ENCODE measurements around the gene DLGAP1. TPM values are rescaled to one million over a fixed set of nuclear protein-coding genes. Genes with fewer than 3 reads are reported as not detected.

The DLGAP1 gene
- total RNA-seq, 1 experiment from 2014 or later, result 17.3 TPM

DNA sequence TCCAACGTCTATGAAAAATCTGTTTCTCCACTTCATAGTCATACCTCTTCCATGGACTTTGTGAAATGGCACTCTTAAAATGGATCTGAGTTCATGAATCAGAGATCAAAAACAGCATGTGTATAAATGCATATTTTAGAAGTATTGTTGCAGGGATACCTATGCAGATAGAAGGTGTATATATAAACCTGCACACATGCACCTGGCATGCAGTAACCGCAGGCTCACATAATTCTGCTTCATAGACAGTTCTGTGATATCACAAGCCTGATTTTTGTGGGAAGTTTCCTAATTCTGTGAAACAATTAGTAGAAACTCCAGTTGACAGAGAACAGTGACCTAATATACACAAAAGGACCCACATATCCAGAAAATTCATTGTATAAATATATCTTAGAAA lies 583.4 kb downstream of the DLGAP1 start:
- in situ Hi-C loops (cut with HindIII; ENCODE audit: low sequenced_read_pairs), result loop anchor here (25.0 kb wide), 1 partner anchor 184 kb away; no protein-coding TSS in a partner anchor
- DNase-seq (ENCODE audit: low spot score), result peak; percentile 61

DNA sequence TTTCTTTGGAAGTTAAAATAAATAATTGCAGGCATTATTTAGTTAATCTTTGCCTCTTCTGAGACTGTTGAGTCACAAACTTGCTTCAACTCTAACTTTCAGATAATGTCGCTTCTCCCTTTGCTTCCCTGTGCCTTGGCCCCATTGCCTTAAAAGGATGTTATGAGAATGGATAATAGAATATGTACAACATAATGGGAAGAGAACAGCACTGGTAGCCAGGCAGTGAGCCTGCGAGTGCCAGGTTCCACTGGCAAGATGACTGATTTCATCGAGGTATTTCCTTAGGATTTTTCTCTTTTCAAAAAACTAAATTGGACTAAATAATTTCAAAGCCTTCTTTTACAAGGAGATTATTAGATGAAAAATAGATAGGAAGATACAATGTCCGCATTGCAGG lies 584.2 kb downstream of the DLGAP1 start:
- in situ Hi-C loops (cut with HindIII; ENCODE audit: low sequenced_read_pairs), result loop anchor here (25.0 kb wide), 1 partner anchor 184 kb away; no protein-coding TSS in a partner anchor
- DNase-seq (ENCODE audit: low spot score), result peak; percentile 81

- peak; percentile 88 for DNase-seq (ENCODE audit: low spot score)
- in situ Hi-C loops (cut with HindIII; ENCODE audit: low sequenced_read_pairs), result loop anchor here (25.0 kb wide), 1 partner anchor 183 kb away; no protein-coding TSS in a partner anchor
These were observed 585.3 kb downstream of the DLGAP1 start for GRCh38 chr18:3869848-3870247.

GRCh38 chr18:3867864-3868311 lies 587.2 kb downstream of the DLGAP1 start:
- DNase-seq (ENCODE audit: low spot score), result peak; percentile 73
- in situ Hi-C loops (cut with HindIII; ENCODE audit: low sequenced_read_pairs), result loop anchor here (25.0 kb wide), 1 partner anchor 181 kb away; no protein-coding TSS in a partner anchor

- in situ Hi-C loops (cut with HindIII; ENCODE audit: low sequenced_read_pairs), result loop anchor here (25.0 kb wide), 1 partner anchor 180 kb away; no protein-coding TSS in a partner anchor
- no peak for DNase-seq (ENCODE audit: low spot score)
These were observed 587.9 kb downstream of the DLGAP1 start for GRCh38 chr18:3867236-3867635.

DNA sequence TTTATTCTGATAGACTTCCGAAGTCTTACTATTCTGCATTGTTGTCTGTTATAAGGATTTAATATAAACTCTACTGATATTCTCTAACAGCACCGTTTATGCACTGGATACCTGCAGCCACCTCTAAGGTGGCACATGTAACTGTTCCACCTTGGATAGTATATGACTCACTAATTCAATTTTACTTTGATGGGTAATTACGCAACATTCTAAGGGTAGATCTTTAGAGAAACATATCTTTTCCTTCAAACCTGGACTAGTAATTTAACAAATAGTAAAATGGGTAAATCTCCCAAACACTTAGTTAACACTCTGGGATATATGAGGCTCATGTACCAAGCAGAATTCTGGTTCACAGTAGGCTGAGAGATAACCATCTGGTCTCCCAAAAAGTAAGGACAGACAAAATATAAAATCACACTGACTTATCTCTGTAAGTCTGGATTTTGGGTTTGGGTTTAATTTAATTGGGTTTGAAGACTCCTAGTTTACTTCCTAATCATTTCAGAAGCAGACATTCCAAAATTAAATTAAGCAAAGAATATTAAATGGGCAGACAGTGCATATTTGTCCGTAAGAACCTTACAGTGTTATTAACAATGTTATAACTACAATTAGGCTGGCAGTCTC lies 590.3 kb downstream of the DLGAP1 start:
- in situ Hi-C loops (cut with HindIII; ENCODE audit: low sequenced_read_pairs), result loop anchor here (25.0 kb wide), 1 partner anchor 177 kb away; no protein-coding TSS in a partner anchor
- peak; percentile 57 for DNase-seq (ENCODE audit: low spot score)

DNA sequence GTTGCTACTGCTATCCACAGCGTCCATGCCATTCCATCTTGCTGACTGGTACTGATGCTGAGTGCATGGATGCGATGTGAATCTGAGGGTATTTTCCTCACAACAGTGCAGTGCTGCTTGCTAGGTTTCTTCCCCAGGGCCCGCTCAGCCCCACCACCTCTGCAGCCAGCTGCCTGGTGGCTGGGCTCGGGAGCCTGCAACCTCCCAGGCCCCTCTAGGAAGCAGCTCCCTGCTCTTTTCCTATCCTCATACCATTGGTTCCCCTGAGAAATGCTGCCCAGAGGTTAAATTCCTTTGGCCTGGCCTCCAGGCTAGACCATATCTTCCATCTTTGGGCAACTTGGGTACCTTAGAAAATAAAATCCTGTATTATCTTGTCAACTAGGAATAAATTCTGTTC lies 591.5 kb downstream of the DLGAP1 start:
- DNase-seq (ENCODE audit: low spot score), result no peak
- in situ Hi-C loops (cut with HindIII; ENCODE audit: low sequenced_read_pairs), result loop anchor here (25.0 kb wide), 1 partner anchor 176 kb away; no protein-coding TSS in a partner anchor

GRCh38 chr18:3863006-3863405 lies 592.1 kb downstream of the DLGAP1 start:
- DNase-seq (ENCODE audit: low spot score), result no peak
- in situ Hi-C loops (cut with HindIII; ENCODE audit: low sequenced_read_pairs), result loop anchor here (25.0 kb wide), 1 partner anchor 176 kb away; no protein-coding TSS in a partner anchor

GRCh38 chr18:3861495-3861894 lies 593.6 kb downstream of the DLGAP1 start:
- DNase-seq (ENCODE audit: low spot score), result no peak
- in situ Hi-C loops (cut with HindIII; ENCODE audit: low sequenced_read_pairs), result loop anchor here (25.0 kb wide), 1 partner anchor 174 kb away; no protein-coding TSS in a partner anchor

DNA sequence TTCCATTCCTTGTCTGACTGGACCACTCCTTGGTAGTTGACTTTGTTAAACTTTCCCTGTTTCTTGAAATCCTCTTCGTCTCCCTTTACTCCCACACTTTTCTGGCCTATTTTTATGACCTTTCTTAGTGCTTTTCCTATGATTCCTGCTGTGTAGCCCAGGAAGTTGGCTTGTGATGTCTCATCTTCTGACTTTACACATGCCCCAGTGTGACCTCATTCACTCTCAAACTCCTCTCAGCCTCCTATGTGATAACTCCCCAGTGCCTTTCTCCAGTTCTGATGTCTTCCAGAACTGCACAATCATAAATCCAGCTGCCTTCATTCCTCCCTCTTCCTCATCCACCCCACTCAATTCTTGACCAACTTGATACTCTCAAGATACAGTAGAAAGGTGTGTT lies 597.6 kb downstream of the DLGAP1 start:
- in situ Hi-C loops (cut with HindIII; ENCODE audit: low sequenced_read_pairs), result loop anchor here (25.0 kb wide), 1 partner anchor 170 kb away; no protein-coding TSS in a partner anchor
- no peak for DNase-seq (ENCODE audit: low spot score)

- in situ Hi-C loops (cut with HindIII; ENCODE audit: low sequenced_read_pairs), result loop anchor here (25.0 kb wide), 1 partner anchor 169 kb away; no protein-coding TSS in a partner anchor
- no peak for DNase-seq (ENCODE audit: low spot score)
These were observed 599.1 kb downstream of the DLGAP1 start for GRCh38 chr18:3855966-3856365.

- no peak for DNase-seq (ENCODE audit: low spot score)
- in situ Hi-C loops (cut with HindIII; ENCODE audit: low sequenced_read_pairs), result loop anchor here (25.0 kb wide), 1 partner anchor 165 kb away; no protein-coding TSS in a partner anchor
These were observed 602.8 kb downstream of the DLGAP1 start for GRCh38 chr18:3852321-3852720.

GRCh38 chr18:3851159-3851558 lies 603.9 kb downstream of the DLGAP1 start:
- in situ Hi-C loops (cut with HindIII; ENCODE audit: low sequenced_read_pairs), result loop anchor here (25.0 kb wide), 1 partner anchor 164 kb away; no protein-coding TSS in a partner anchor
- DNase-seq (ENCODE audit: low spot score), result no peak

- in situ Hi-C loops (cut with HindIII; ENCODE audit: low sequenced_read_pairs), result no loop called here
- no peak for DNase-seq (ENCODE audit: low spot score)
These were observed 606.8 kb downstream of the DLGAP1 start for GRCh38 chr18:3848316-3848715.

DNA sequence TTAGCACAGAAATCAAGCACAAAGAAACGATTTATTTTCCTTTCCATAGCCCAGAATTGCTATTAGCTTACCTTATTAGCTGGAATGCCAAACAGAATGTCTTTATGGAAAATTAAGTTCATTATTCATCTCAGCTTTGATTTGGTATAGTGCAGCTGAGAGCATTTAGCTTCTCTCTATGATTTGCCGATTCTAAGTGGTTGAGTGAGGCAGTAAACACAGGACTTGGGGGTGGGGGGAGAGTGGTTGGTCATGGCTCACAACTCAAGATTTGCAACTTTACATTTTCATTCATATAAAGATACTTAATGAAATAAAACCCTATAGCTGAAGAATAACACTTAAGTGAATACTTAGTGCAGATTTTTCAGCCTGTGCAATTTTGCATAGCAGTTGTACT lies 609.9 kb downstream of the DLGAP1 start:
- in situ Hi-C loops (cut with HindIII; ENCODE audit: low sequenced_read_pairs), result no loop called here
- DNase-seq (ENCODE audit: low spot score), result peak; percentile 71

GRCh38 chr18:3842844-3843243 lies 612.3 kb downstream of the DLGAP1 start:
- in situ Hi-C loops (cut with HindIII; ENCODE audit: low sequenced_read_pairs), result no loop called here
- peak; percentile 92 for DNase-seq (ENCODE audit: low spot score)

DNA sequence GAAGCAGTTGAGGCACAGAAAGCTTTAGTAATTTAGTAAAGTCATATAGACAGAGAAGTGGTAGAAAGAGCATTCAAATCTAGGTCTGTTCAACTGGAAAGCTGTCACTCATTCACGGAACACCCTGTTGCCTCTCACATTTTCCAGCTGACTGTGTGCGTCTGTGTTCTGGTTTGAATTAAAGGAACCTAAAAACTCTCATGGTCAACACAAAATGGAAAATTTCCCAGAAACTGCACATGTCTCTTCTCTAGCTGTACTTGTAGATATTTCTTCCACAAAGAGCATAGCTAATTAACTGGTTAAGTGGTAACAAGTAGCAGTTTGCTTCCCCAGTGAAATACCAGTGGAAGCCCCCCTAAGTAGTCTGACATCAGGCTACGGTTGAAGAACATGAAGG lies 614.3 kb downstream of the DLGAP1 start:
- in situ Hi-C loops (cut with HindIII; ENCODE audit: low sequenced_read_pairs), result no loop called here
- peak; percentile 49 for DNase-seq (ENCODE audit: low spot score)

- in situ Hi-C loops (cut with HindIII; ENCODE audit: low sequenced_read_pairs), result no loop called here
- peak; percentile 83 for DNase-seq (ENCODE audit: low spot score)
These were observed 615.5 kb downstream of the DLGAP1 start for GRCh38 chr18:3839581-3839981.

GRCh38 chr18:3836483-3837335 lies 618.4 kb downstream of the DLGAP1 start:
- DNase-seq (ENCODE audit: low spot score), result peak; percentile 71
- in situ Hi-C loops (cut with HindIII; ENCODE audit: low sequenced_read_pairs), result no loop called here
